Stimulated activated naive CD8-positive, alpha-beta T cell treated with anti-CD3 and anti-CD28 coated beads, Interleukin-15, Interleukin-2, amounts not matched to agents 100 ng/mL and 50 ng/mL, for 24 hours (primary cell): ENCODE measurements around the gene LSS.
"Not testable (repeated sequence)": the region's sequence is repeated elsewhere in the genome, so short reads cannot be mapped to it uniquely, and the experiment has no call there.

Experiments used
- H3K27ac Mint-ChIP-seq: one replicate; pipeline ENCODE4 v1.8.0; 2021; ENCODE audit warnings: mild to moderate bottlenecking, mixed read lengths
- H3K27me3 Mint-ChIP-seq: one replicate; pipeline ENCODE4 v1.8.0; 2021; ENCODE audit warnings: mixed read lengths
- H3K36me3 Mint-ChIP-seq: one replicate; pipeline ENCODE4 v1.8.0; 2021; ENCODE audit warnings: low read depth, mixed read lengths
- H3K4me1 Mint-ChIP-seq: one replicate; pipeline ENCODE4 v1.8.0; 2021; ENCODE audit warnings: low read depth, mixed read lengths
- H3K4me3 Mint-ChIP-seq: one replicate; pipeline ENCODE4 v1.8.0; 2021; ENCODE audit warnings: mild to moderate bottlenecking, mixed read lengths
- H3K9me3 Mint-ChIP-seq: one replicate; pipeline ENCODE4 v1.8.0; 2021; ENCODE audit warnings: mixed read lengths

The LSS gene

DNA sequence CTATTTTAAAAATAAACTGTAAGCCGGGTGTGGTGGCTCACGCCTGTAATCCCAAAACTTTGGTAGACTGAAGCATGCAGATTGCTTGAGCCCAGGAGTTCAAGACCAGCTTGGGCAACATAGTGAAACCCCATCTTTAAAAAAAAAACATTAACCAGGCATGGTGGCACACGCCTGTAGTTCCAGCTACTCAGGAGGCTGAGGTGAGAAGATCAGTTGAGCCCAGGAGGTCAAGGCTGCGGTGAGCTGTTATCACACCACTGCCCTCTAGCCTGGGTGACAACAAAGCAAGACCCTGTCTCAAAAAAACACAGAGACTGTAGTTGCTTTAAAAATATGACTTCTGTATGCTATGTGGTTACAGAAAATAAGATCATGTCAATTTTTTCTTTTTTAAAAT, 24.3 kb upstream of the LSS start:
- H3K36me3 Mint-ChIP-seq: peaks cover 83% of the 10 kb centered on the region
- H3K27ac Mint-ChIP-seq: no peak overlapping the region
- no peak overlapping the region for H3K4me3 Mint-ChIP-seq
- no peaks in the 10 kb centered on the region for H3K9me3 Mint-ChIP-seq
- H3K4me1 Mint-ChIP-seq: peaks cover 43% of the 10 kb centered on the region
- no peaks in the 10 kb centered on the region for H3K27me3 Mint-ChIP-seq

DNA sequence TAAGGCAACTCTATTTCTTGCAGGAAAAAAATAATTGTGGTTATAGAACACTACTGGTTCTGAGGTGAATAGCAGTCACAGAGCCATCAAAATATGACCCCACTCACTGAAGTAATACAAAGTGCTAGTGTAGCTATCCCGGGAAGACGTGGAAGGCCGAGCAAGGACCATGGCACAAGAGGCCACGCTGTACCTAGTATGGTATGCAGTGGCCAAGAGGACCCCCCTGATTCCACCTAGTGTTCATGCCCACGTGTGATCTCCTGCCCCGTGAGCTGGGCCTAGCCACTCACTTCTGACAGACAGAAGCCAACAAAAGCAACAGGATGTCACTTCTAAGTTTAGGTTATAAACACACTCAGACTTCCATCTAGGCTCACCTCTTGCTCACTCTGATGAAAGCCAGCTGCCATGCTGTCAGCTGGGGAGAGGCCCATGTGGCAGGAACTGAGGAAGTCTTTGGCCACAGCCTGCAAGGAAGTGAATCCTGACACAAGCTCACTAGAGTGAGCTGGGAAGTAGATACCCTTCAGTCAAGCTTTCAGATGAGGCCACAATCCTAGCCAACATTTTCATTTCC, 21.7 kb upstream of the LSS start:
- H3K4me3 Mint-ChIP-seq: no peak overlapping the region
- H3K4me1 Mint-ChIP-seq: peaks cover 46% of the 10 kb centered on the region
- H3K36me3 Mint-ChIP-seq: peaks cover 82% of the 10 kb centered on the region
- H3K27me3 Mint-ChIP-seq: no peaks in the 10 kb centered on the region
- no peaks in the 10 kb centered on the region for H3K9me3 Mint-ChIP-seq
- H3K27ac Mint-ChIP-seq: peak overlapping the region; percentile 59

GRCh38 chr21:46248827-46249226, 20.3 kb upstream of the LSS start:
- Mint-ChIP-seq H3K27ac (no peak overlapping the region), H3K4me1 (peaks cover 34% of the 10 kb centered on the region), H3K4me3 (no peak overlapping the region), H3K27me3 (no peaks in the 10 kb centered on the region), H3K9me3 (no peaks in the 10 kb centered on the region), H3K36me3 (peaks cover 73% of the 10 kb centered on the region)

- peaks cover 29% of the 10 kb centered on the region for H3K4me1 Mint-ChIP-seq
- no peaks in the 10 kb centered on the region for H3K9me3 Mint-ChIP-seq
- H3K27me3 Mint-ChIP-seq: no peaks in the 10 kb centered on the region
- no peak overlapping the region for H3K4me3 Mint-ChIP-seq
- peaks cover 73% of the 10 kb centered on the region for H3K36me3 Mint-ChIP-seq
- H3K27ac Mint-ChIP-seq: no peak overlapping the region
These were observed 19.8 kb upstream of the LSS start for GRCh38 chr21:46248422-46248782.

- H3K27me3 Mint-ChIP-seq: no peaks in the 10 kb centered on the region
- H3K27ac Mint-ChIP-seq: no peak overlapping the region
- H3K9me3 Mint-ChIP-seq: no peaks in the 10 kb centered on the region
- H3K36me3 Mint-ChIP-seq: peaks cover 73% of the 10 kb centered on the region
- H3K4me3 Mint-ChIP-seq: no peak overlapping the region
- peaks cover 25% of the 10 kb centered on the region for H3K4me1 Mint-ChIP-seq
These were observed 19.3 kb upstream of the LSS start for GRCh38 chr21:46247699-46248421.

GRCh38 chr21:46246345-46246744, 17.8 kb upstream of the LSS start:
- peaks cover 73% of the 10 kb centered on the region for H3K36me3 Mint-ChIP-seq
- no peaks in the 10 kb centered on the region for H3K9me3 Mint-ChIP-seq
- no peak overlapping the region for H3K27ac Mint-ChIP-seq
- H3K27me3 Mint-ChIP-seq: no peaks in the 10 kb centered on the region
- H3K4me3 Mint-ChIP-seq: no peak overlapping the region
- H3K4me1 Mint-ChIP-seq: peaks cover 23% of the 10 kb centered on the region

GRCh38 chr21:46245213-46245915, 16.8 kb upstream of the LSS start:
- Mint-ChIP-seq H3K27ac (no peak overlapping the region), H3K36me3 (peaks cover 72% of the 10 kb centered on the region), H3K9me3 (no peaks in the 10 kb centered on the region), H3K27me3 (no peaks in the 10 kb centered on the region), H3K4me1 (peaks cover 13% of the 10 kb centered on the region), H3K4me3 (no peak overlapping the region)

DNA sequence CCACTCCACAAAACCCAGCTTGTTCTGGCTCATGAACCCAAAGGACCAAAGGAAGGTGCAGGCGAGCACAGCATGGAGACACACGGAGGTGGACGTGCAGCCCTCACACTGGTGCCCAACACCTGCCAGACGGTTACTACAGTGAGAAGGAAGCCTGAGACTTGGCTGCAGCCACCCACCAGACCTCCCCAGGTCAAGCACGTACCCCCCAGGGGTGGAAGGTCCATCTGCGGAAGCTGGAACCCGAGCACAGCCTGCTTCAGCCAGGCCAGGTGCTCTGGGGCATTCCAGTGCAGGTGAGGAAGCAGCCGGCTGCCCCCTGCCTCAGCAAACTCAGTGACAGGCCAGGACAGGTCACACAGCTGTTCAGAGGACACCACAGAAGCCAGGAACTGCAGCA, 16.0 kb upstream of the LSS start:
- H3K4me3 Mint-ChIP-seq: no peak overlapping the region
- no peaks in the 10 kb centered on the region for H3K9me3 Mint-ChIP-seq
- no peak overlapping the region for H3K27ac Mint-ChIP-seq
- no peaks in the 10 kb centered on the region for H3K27me3 Mint-ChIP-seq
- peaks cover 71% of the 10 kb centered on the region for H3K36me3 Mint-ChIP-seq
- H3K4me1 Mint-ChIP-seq: peaks cover 5% of the 10 kb centered on the region

DNA sequence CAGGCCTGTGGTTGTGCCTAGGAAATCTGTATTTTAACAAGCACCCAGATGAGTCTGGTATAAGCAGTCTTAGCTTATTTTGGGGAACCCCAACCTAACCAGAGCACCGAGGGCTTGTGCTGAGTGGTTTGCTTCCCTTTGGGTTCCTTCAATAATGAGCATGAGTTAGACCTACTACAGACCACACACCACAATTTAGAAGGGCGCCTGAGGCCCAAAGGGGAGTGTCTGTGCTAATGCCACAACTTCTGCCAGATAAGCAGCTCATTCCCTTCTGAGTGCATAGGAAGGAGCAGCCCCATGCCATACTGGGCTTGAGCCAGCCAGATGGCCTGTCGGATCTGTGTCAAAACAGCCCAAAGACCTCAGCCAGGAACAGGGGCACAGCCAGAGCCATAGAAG, 15.4 kb upstream of the LSS start:
- Mint-ChIP-seq H3K27me3 (no peaks in the 10 kb centered on the region), H3K9me3 (no peaks in the 10 kb centered on the region), H3K27ac (no peak overlapping the region), H3K4me3 (no peak overlapping the region), H3K4me1 (peaks cover 3% of the 10 kb centered on the region), H3K36me3 (peaks cover 72% of the 10 kb centered on the region)

GRCh38 chr21:46243325-46243724, 14.8 kb upstream of the LSS start:
- Mint-ChIP-seq H3K27me3 (no peaks in the 10 kb centered on the region), H3K4me3 (no peak overlapping the region), H3K4me1 (peaks cover 3% of the 10 kb centered on the region), H3K27ac (peak overlapping the region; percentile 52), H3K9me3 (no peaks in the 10 kb centered on the region), H3K36me3 (peaks cover 70% of the 10 kb centered on the region)

GRCh38 chr21:46241577-46241976, 13.0 kb upstream of the LSS start:
- not testable (repeated sequence) for H3K27ac Mint-ChIP-seq, H3K9me3 Mint-ChIP-seq, H3K27me3 Mint-ChIP-seq, H3K4me3 Mint-ChIP-seq, H3K4me1 Mint-ChIP-seq
- H3K36me3 Mint-ChIP-seq: peaks cover 64% of the 10 kb centered on the region

GRCh38 chr21:46239817-46240325, 11.3 kb upstream of the LSS start:
- H3K9me3 Mint-ChIP-seq: no peaks in the 10 kb centered on the region
- H3K4me1 Mint-ChIP-seq: no peaks in the 10 kb centered on the region
- H3K27ac Mint-ChIP-seq: no peak overlapping the region
- H3K27me3 Mint-ChIP-seq: no peaks in the 10 kb centered on the region
- H3K4me3 Mint-ChIP-seq: no peak overlapping the region
- H3K36me3 Mint-ChIP-seq: peaks cover 62% of the 10 kb centered on the region

DNA sequence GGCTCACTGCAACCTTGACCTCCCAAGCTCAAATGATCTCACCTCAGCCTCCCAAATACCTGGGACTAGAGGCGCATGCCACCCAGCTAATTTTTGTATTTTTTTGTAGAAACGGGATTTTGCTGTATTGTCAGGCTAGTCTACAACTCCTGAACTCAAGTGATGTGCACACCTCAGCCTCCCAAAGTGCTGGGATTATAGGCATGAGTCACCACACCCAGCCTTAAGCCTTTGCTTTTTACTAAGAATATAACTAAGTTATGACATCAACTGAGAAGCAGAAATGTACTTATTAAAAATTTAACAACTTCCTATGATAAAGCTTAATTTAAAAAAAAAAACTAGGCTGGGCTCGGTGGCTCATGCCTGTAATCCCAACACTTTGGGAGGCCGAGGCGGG, 8.9 kb upstream of the LSS start:
- H3K27me3 Mint-ChIP-seq: no peaks in the 10 kb centered on the region
- H3K27ac Mint-ChIP-seq: no peak overlapping the region
- H3K4me3 Mint-ChIP-seq: no peak overlapping the region
- H3K9me3 Mint-ChIP-seq: no peaks in the 10 kb centered on the region
- H3K4me1 Mint-ChIP-seq: peaks cover 11% of the 10 kb centered on the region
- H3K36me3 Mint-ChIP-seq: peaks cover 68% of the 10 kb centered on the region

GRCh38 chr21:46234436-46234950, 5.9 kb upstream of the LSS start:
- Mint-ChIP-seq H3K27me3 (no peaks in the 10 kb centered on the region), H3K4me1 (peaks cover 19% of the 10 kb centered on the region), H3K36me3 (peaks cover 64% of the 10 kb centered on the region), H3K4me3 (no peak overlapping the region), H3K27ac (peak overlapping the region; percentile 4), H3K9me3 (no peaks in the 10 kb centered on the region)

DNA sequence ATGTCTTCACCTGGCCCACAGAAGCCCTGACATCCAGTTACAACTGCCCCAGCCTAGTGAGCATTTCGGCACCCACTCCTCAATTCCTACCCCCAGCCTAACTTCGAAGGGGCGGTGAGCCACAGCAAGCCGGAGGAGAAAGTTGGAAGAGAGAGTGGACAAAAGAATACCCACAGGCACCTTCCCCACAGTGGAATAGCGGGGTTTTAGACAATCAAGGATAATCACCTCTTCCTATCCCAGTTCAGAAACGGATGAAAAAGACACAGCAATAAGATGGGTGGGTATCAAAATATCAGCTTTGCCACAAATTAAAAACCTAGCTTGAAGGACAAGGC, 1.3 kb upstream of the LSS start:
- Mint-ChIP-seq H3K9me3 (no peaks in the 10 kb centered on the region), H3K27ac (no peak overlapping the region), H3K36me3 (peaks cover 38% of the 10 kb centered on the region), H3K27me3 (no peaks in the 10 kb centered on the region), H3K4me1 (peaks cover 53% of the 10 kb centered on the region), H3K4me3 (peak overlapping the region; percentile 82)
